Spleen (tissue), 7 donors: ENCODE measurements around the gene EQTN.

Source experiments
- POLR2A ChIP-seq, 3 donors: fragments of 450-650 bp; IDR thresholded peaks; one replicate each; pipeline ENCODE4 v1.5.1; 2017; ENCODE audit warnings: antibody characterized with exemption in 3 of 3, mild to moderate bottlenecking in 1 of 3
- TF ChIP-seq, protein P1 (sequence below), 11 experiments: fragments of 200-600 bp in 7 of 11; fragments of 450-650 bp in 4 of 11; sonication (generic) in 4 of 11; IDR thresholded peaks in 8 of 11; conservative IDR thresholded peaks in 3 of 11; 1 replicate in 7 of 11; 2 replicates in 4 of 11; pipeline versions ENCODE4 v1.4.0 to v1.8.0; 2016 to 2021; ENCODE audit warnings: antibody characterized with exemption in 11 of 11, inconsistent platforms in 4 of 11, mild to moderate bottlenecking in 1 of 11
- donor health status: DM: no; HTN: no; CAD: no; lungs with moderate emphysema.
- donor health status: DM: no; HTN: no; CAD: no.
- donor health status: DM: no; HTN: no; CAD: no.

DNA sequence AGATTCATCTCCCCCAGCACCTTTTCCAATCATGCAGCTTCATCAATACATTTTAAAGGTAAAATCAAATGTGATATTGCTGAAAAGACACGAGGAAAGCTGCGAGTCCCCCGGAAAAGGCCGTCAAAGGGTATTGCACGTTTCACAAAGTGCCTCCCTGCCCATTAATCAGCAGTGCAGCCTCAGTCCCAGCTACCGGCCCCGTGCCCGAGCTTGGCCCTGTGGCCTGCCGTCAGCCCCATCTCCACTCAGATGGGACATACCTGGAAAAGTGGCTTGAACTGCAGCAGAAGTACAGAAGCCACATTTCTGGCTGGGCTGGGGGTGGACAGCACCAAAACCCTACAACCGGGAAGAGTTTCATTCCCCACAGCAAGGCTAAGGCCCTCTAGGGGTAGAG, 39.9 kb upstream of the EQTN start:
- TF ChIP-seq, protein P1, sequence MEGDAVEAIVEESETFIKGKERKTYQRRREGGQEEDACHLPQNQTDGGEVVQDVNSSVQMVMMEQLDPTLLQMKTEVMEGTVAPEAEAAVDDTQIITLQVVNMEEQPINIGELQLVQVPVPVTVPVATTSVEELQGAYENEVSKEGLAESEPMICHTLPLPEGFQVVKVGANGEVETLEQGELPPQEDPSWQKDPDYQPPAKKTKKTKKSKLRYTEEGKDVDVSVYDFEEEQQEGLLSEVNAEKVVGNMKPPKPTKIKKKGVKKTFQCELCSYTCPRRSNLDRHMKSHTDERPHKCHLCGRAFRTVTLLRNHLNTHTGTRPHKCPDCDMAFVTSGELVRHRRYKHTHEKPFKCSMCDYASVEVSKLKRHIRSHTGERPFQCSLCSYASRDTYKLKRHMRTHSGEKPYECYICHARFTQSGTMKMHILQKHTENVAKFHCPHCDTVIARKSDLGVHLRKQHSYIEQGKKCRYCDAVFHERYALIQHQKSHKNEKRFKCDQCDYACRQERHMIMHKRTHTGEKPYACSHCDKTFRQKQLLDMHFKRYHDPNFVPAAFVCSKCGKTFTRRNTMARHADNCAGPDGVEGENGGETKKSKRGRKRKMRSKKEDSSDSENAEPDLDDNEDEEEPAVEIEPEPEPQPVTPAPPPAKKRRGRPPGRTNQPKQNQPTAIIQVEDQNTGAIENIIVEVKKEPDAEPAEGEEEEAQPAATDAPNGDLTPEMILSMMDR (IDR thresholded peaks at IDR 0.05 in 8 of 11, conservative IDR thresholded peaks at IDR 0.05 in 3 of 11): no peak
- TF ChIP-seq POLR2A (IDR thresholded peaks at IDR 0.05): no peak
